NCI-H2029 (cell line): Measurements from ENCODE around the gene NFAM1.

ENCODE experiments used
- DNase-seq: peaks from one replicate; lab custom pipeline; 2025; lab: John Stamatoyannopoulos, UW

Gene NFAM1

DNA sequence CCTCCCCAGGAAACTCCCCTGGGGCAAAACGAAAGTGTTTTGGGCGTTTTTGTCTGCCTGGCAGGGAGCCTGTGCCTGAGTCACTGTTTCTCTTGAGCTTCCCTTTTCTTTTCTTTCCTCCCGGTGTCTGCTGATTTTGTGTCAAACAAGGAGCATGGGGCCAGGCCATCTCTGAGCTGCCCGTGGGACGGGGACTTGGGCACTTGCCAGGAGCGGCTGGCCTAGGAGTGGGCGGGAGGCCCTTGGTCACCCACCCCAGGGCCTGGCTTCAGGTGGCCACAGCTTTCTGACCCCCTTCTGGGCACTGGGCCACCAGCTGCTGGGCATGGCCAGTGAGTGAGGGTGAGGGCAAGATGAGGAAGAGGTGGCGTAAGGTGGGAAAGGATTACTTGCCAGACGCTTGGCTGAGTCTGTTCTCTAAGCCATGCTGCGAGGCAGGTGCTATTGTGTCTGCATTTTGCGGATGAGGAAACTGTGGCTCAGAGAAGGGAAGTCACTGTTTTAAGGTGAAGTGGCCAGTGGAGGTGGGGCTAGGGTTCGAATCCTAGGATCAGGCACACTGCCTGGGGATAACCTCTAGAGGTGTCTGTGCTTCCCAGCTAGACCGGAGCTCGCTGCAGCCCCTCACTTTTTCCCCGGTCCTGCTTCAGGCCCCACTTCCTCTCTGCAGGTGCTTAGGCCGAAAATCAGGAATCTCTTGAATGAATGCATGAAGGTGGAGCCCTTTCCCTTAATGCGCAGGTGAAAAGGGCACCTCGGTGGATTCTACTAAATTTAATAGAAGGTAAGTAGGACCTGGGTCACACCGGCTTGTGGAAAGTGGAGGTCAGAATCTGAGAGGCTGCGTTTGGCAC, 7.8 kb upstream of the NFAM1 start:
- DNase-seq: no peak

DNA sequence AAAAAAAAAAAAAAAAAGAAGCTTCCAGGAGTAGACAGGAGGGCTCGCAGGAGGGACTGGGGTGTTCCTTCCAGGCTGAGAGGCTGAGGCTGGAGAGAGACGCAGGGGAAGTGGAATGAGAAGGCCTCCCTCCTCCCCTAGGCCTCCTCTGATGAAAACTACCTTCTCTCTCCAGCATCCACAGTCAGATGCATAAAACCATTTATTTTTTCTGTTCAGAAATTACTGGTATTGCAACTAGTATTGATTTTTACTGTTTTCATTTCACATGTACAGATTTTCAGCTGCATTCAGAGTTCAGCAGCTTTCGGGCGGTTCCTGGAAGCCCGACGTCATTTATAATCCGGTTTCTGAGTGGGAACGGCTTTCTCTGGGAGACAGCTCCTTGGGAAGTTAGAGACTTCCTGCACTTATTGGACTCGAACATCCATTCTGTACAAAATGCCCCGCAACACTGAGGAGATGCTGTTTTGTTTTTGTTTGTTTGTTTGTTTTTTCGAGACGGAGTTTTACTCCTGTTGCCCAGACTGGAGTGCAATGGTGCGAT, 6.9 kb upstream of the NFAM1 start:
- DNase-seq: no peak

DNA sequence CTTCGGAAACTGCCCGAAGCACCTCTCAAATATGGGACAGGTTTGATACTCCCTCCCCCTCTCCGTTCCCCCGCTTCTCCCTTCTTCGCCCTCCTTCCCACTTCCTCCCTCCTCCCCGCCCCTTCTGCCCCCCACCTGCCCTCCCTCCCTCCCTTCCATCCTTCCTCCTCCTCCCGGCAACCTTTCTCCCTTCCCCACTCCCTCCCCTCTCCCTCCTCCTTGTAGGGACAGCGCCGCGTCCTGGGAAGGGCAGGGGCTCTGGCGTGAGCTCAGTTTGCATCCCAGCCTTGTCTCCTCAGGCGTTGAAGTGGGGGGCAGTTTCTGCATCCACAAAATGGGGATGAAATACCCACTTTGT, 6.1 kb upstream of the NFAM1 start:
- DNase-seq: no peak

DNA sequence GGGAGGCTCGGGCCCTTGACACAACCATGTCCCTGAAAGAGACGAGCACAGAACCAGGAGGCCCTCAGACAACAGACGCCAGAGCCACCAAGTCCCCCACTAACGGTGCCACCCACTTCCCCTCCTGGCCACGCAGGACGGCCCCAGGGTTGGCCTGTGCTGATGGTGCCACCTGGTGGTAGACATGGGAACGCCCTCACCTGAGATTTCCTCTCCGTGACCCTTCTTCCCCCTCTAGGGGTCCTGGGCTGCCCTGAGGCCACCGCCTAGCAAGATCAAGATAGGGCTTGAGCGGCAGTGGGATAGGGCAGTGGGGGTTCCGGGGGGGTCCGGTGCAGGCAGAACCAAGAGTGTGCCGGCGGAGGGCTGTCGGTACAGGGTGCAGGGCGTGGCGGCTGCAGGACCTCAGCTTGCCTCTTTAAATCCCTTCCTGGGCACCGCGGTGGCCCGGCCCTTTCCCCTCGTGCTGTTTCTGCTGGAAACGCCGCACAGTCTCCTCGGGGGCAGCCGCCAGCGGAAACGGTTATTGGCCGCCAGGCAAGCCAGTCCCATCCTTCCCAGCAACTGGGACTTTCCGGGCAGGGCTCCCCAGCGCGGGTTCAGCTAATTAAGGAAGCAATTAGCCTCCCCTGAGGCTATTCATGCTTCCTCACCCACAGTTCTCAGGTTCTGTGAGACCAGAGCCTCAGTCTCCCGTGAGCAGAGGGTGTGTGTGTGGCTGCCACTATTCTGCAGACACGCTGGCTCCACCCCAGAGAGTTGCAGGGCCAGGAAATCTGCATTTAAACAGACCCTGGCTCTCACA, 5.5 kb upstream of the NFAM1 start:
- DNase-seq: peak; percentile 25

DNA sequence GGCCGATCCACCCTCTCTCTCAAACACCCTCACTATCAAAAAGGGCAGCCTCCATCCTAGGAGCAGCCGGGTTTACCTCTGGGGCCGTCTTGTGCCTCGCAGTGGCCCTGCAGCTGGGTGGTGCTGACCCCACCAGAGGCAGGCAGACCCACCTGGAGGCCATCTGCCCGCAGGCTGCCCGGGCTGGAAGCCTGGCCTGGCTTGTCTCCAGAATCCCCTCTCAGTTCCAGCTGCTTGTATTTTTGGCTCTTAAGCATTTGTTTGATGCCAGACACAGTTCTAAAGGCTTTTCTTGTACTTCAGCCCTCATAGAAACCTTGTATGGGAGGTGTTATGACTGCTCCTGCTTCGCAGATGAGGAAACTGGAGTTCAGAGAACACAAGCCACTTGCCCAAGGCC, 4.2 kb upstream of the NFAM1 start:
- DNase-seq: no peak

DNA sequence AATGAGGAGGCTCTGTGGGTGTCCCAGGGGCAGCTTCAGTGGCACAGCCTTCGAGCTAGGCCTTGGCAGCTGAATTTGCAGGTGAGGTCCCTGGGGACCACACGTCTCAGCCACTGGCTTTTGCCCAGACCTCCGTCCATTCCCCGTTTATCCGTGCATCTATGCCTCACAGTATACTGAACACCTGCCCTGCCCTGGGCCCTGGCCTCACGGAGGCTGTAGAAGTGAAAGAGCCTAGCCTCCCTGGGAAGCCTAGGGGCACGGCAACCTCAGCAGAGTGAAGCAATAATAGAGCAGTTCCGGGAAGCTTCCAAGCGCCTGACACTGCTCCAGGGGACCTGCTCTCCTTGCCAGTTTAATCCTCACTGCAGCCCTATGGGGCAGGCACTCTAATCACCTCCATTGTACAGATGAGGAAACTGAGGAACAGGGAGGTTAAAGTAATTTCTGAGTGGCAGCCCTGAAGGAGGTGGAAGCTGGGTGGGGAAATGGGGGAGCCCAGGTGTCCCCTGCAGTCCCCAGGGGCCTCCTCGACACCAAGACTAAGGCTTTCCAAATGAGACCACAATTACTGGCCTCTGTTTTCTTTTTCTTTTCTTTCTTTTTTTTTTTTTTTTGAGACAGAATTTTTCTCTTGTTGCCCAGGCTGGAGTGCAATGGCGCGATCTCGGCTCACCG, 2.7 kb upstream of the NFAM1 start:
- DNase-seq: no peak

DNA sequence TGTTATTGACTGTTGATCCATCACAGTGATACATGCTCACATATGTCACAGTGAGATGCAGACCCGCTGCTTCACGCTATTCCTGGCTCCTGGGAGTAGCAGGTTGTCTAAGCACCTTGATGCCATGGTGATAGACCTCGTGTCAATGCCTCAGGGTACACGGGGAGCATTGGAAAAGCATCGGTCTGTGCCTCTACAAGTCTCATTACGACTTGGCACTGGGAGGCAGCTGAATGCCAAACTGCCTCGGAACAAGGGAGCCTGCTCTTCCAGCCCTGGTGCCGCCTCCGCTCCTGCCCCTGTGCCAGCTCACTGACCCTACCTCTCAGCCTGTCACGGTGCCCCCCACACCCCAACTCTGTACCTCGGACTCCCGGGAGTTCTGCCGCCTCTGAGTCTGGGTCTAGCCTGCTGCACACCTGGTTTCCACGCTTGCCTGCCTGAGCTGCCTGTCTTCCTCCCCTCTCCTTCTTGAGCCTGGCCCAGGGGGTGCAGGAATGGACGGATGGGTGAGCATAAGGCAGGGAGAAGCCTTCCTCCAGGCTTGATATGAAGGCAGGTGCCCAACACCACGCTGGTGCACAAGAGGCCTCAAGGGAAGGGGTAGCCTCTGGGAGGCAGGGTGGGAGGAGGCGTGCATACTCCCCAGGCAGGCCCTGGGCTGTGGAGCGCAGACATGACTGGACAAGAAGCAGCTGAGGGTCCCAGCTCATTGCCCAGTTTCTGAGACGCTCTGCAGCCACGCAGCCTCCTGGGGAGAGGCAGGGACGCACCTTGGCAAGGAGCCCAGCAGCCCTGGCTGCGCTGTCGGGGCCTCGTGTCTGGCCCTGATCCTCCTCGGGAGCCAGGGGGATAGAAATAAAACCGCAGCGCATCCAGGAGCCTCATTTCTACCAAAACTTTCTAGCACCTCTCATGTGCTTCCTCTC, 1.8 kb upstream of the NFAM1 start:
- no peak for DNase-seq

DNA sequence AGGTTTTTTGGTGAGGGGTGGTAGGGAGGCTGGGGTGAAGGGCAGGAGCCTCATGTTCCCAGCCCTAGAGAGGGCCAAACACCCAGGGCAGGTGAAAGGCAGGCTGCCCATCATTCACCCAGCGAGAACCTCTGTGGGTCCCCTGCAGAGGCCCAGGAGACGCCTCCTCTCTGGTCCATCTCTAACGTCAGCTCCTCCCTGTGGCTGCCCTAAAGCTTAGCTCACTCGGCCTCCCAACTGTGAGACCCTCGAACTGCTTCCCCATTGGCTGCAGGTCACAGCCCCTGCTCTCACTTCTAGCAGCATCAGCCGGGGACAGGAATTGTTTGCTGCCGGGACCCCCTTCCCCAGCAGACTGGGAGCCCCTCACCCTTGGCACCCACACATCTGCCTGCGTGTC, 615 bp upstream of the NFAM1 start:
- no peak for DNase-seq

DNA sequence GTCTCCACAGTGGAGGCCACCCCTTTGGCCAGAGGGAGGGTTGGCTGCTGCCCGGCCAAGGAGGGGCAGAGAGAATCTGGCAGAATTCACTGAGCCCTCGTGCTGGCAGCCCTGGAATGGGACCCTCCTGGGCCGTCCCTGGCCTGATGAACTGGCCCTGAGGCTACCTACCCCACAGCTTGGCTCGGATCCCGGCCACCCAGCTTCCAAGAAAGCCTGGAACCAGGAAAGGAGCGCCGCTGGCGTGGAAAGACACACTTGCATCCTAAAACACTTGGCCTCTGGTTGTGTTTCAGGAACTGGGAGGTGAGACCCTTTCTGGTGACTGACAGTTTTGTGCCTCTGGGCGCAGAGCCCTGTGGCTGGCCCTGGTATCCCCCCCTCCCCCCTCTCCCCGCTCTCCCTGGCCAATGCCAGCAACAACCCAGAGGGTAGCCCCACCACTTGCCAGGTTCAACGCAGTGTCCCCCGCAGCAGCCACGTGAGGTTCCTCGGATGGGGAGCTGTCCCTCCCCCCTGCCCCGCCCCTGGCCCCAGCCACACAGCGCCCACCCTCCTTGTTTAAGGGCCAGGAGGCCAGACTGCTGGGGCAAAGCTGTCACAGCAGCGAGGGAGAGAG, 693 bp downstream of the NFAM1 start:
- no peak for DNase-seq

DNA sequence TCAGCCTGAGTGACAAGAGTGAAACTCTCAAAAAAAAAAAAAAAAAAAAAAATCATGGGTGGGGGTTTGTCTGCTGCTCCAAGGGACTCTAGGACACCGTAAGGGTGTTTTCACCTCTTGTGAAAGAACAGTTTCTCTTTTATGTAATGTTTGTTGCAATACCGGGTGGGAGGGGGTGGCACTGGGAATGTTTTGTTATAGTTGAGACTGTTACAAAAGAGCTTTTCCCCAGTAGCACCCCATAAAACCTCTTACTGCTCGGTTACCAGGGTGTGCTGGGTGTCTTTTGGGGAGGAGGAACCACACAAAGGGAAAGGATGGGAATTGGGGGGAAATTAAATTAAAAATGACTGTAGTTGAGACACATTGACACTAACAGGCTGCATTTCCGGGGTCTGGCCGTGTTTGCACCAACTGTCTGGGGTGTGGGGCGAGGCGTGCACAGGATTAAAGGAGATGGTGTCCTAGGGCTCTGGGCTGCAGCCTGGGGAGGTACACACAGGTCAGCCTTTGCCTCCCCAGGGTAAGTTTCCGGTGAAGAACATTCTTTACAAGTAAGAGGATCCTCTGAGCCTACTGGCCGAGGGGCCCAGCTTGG, 1.6 kb downstream of the NFAM1 start:
- no peak for DNase-seq

DNA sequence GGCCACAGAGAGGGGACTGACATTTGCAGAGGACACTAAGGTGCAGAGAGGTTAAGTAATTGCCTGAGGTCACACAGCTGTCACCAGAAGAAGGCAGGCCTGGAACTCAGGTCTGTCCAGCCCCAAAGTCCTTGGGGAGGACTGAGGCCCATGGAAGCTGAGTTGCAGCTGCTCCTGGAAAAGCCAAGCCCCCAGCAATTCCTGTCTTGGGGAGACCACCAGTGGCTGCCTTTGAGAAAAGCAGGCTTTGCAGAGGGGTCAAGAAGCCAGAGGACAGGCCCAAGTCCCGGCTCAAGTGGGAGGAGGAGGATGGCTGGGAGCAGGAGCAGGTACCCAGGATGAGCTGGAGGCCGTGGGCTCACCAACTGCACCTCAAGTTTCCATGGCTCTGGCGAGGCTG, 3.4 kb downstream of the NFAM1 start:
- DNase-seq: no peak

DNA sequence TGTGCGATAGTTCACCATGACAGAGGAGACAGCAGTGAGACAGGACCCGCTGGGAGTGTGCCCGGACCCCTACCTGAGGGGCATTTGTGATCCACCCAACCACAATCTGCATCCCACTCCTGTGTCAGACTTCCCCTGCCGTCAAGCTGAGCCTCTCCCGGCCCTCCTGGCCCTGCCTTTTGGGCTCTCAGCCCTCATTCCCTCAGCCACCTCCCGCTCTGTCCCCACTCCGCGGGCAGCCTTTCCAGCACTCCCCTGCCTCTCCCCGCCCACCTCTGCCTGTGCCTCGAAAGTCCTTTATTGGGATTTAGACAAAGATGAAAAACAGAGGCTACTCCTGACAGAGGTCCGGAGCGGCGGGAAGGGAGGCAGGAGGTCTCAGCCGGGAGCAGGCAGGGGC, 4.2 kb downstream of the NFAM1 start:
- DNase-seq: no peak

DNA sequence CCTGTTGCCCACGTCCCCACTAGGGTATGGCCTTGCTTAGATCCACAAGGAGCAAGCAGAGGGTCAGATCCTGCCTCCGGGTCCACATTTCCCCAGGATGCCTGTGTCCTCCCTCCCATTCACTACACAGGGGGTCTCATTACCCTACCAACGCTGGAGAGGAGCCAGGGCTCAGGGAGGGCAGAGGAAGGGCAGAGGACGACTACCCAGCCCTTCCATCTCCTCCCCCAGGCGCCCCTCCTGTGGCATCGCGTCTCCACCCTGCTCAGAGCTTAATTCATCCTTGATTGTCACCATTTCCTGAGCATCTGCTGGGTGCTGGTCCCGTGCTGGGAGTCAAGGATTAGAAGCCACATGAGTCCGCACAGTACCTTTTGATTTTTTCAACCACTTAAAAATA, 5.0 kb downstream of the NFAM1 start:
- DNase-seq: no peak

DNA sequence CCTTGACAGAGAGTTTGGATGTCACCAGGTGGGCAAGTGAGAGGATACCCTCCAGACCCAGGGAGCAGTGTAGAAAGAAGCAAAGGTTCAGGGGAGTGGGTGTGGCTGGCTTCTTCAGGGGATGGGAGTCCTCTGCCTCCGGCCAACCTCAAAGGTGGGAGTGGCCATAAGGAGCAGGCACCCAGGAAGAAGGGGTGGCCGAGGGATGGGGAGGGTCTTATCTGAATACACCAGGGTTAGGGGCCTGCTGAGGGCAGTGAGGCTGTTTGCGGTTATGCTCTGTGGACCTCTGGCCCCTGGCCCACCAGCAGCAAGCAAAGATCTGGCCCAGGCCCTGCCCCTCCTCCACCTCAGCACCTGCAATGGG, 6.2 kb downstream of the NFAM1 start:
- no peak for DNase-seq

DNA sequence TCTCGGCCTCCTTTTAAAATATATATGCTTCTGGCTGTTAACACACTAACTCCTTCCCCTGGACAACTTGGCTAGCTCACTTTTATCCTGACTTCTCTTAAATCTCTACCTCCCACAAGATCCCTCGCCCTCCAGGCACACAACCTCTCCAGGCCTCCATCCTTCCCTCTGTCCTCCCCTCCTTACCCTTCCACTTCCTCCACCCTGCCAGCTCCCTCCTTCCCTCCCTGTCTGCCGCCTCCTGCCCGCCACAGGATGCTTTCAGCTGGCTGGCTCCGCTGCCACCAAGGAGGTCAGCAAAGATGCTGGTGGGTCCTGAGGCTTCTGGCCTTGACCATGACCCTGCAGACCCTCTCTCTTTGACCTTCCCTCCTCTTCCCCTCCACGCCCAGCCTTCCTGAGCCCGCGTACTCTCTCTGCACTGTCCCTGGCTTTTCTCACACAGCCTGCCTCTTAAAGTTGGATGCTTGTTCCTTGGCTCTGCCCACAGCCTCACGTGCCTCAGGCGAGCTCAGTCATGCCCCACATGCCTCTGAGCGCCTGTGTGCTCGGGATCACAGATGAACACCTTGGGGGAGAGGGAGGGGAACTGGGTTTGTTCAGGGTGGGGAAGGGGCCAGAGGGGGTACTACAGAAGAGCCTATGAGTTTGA, 6.7 kb downstream of the NFAM1 start:
- DNase-seq: no peak

DNA sequence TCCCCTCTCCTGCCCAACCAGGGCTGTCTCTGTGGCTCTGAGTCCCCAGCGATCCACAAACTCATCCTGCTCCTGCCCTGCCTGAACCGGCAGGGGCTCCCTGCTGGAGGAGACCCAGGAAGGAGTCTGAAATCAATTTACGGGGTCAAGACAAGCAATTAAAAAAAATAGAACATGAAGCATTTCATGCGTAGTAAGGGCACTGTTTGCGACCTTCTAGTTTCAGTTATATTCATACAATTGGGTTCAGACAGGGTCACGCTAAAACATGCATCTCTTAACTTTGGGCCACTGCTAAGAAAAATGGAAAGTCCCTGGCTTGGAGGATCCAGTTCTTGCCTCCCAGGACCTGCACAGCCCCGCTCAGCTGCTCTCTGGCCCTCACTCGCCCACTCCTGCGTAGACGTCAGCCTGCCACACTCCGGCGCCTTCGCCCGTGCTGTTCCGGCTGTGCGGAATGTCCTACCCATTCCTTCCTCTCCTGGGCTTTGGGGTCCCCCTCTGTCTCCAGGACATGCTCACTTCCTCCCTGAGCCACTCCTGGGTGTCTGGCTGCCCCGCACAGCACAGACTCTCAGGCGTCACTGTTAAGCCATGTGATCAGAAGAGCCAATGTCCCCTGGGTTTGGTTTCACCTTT, 12.8 kb downstream of the NFAM1 start:
- no peak for DNase-seq

DNA sequence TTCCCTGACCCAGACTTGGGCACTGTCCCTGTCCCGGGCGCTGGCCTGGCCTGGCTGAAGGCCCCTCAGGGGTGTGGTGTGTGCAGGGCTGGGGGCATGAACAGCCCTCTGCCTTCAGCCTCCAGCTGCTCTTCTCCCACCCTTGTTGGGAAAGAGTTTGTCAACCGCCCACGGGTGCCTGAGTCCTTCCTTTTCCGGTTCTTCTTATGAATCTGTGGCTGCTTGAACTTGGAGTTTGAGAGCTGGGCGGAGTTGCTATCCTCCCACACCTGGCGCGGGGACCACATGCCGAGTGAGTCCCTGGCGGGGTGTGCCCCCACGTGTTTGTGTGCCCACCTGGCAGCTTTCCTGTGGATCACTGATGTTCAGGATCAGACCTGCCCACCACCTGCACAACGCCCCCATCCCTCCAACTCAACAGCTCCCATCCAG, 13.4 kb downstream of the NFAM1 start:
- DNase-seq: no peak

DNA sequence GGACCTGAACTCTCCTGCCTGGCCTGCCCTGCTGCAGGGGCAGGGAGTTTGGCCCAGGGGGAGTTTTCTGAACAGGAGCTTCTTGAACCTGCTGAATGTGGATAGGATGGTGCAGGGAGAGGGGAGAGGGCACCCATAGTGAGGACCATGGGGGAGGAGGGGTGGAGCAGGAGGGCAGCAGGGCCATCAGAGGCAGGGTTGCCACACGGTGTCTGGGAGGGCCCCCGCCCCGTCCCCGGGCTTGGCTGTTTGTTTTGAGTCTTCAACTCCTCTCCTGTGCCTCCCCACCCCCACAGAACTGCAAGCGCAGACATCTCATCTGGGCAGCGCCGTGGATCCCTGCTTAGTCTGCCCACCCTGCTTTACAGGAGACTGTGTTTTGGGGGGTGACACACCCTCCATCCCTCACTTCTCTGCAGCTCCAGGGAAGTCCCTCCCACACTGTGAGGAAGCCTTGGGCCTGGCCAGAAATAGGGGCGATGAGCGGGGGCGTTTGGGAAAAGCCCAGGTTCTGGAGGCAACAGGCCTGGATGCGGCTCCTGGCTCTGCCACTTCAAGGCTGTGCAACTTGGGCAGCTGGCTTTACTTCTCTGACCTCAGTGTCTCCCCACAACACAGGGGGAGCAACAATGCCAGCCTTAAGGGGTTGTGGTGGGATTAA, 14.4 kb downstream of the NFAM1 start:
- DNase-seq: no peak

DNA sequence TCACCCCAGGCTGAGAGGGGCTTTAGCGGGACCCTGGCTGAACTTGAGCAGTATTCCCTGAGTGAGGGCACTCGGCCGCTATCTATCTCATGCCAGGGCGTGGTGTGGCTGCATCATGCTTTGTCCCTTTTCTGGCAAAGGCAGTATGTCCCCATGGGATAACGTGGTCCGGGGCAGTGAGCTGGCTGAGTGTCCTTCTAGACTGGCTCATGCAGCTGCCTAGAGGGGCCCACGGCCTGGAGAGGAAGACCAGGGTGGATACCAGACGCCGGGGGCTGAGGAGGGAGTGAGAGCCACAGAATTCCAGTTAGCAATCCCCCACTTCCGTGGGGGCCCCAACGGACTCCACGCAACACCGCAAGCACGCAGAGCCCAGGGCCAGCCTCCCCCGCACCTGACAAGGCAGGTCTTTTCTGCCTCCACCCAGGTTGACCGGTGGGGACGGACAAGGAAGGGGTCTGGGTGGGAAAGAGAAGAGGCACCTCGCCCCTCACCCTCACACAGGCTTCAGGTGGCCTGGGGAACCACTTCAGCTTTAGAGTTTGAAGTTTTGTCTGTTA, 15.5 kb downstream of the NFAM1 start:
- no peak for DNase-seq
